Adrenal gland (tissue), 12 donors: Measurements from ENCODE around the gene SLC2A9. TPM values are rescaled to one million over a fixed set of nuclear protein-coding genes. Genes with fewer than 3 reads are reported as not detected.
"Not testable (repeated sequence)": the region's sequence is repeated elsewhere in the genome, so short reads cannot be mapped to it uniquely, and the experiment has no call there.

Experiments
- DNase-seq, 7 donors: peaks; one replicate each; pipeline ENCODE4 v3.0.0-alpha.2; 2019 to 2020
- H3K27ac ChIP-seq, 5 donors: fragments of 200-600 bp; sonication (generic) in 4 of 5; 1 replicate in 3 of 5; 2 replicates in 2 of 5; pipeline versions ENCODE4 v1.5.1 to v1.8.0; 2016 to 2020; ENCODE audit warnings: mild to moderate bottlenecking in 1 of 5
- H3K27me3 ChIP-seq: fragments of 200-600 bp; 2 replicates; pipeline ENCODE4 v1.8.0; 2021
- H3K36me3 ChIP-seq, 2 donors: fragments of 200-600 bp; replicated peaks in 1 of 2; 1 replicate in 1 of 2; 2 replicates in 1 of 2; pipeline versions ENCODE4 v1.5.1 to v1.8.0; 2018 to 2022
- H3K4me1 ChIP-seq, 2 donors: fragments of 200-600 bp; replicated peaks in 1 of 2; 1 replicate in 1 of 2; 2 replicates in 1 of 2; pipeline versions ENCODE4 v1.5.1 to v1.8.0; 2018 to 2021
- H3K4me3 ChIP-seq, 4 donors: fragments of 200-600 bp; sonication (generic) in 3 of 4; one replicate each; pipeline ENCODE4 v1.5.1; 2016 to 2018
- H3K9me3 ChIP-seq, 3 donors: fragments of 200-600 bp; sonication (generic) in 1 of 3; replicated peaks in 1 of 3; 1 replicate in 2 of 3; 2 replicates in 1 of 3; pipeline versions ENCODE4 v1.5.1 to v1.8.0; 2016 to 2021
- CTCF ChIP-seq, 6 experiments: fragments of 450-650 bp in 4 of 6; fragments of 200-600 bp in 2 of 6; sonication (generic) in 1 of 6; IDR thresholded peaks; 1 replicate in 5 of 6; 2 replicates in 1 of 6; pipeline versions ENCODE4 v1.5.1 to v1.8.0; 2016 to 2021; ENCODE audit warnings: antibody characterized with exemption in 6 of 6, mild to moderate bottlenecking in 2 of 6, moderate library complexity in 1 of 6
- POLR2A ChIP-seq, 2 donors: fragments of 450-650 bp; IDR thresholded peaks; one replicate each; pipeline ENCODE4 v1.6.1; 2017; ENCODE audit warnings: antibody characterized with exemption in 2 of 2, mild to moderate bottlenecking in 2 of 2, moderate library complexity in 1 of 2
- WGBS, 4 donors: extraction: QIAGEN DNeasy Blood & Tissue Kit in 2 of 4; methylation state at CpG; one replicate each; pipeline versions ENCODE4 v1.1.5 to v1.1.7; 2013 to 2017; 5-methylcytosine and 5-hydroxymethylcytosine counted together
- intact Hi-C, 2 donors: fragments of 100-400 bp; cut with DNase I; formaldehyde crosslinking; loops; one replicate each; pipeline versions ENCODE4 v1.14.1 to v1.15.0; 2022 to 2023
- polyA plus RNA-seq, 3 donors: library from polyadenylated mRNA; stranded (reverse); fragments of 200-250 nt in 2 of 3; fragments of 350-450 nt in 1 of 3; fragmentation: Illumina TruSeq in 1 of 3; extraction: RNeasy Lipid Tissue Mini Kit (QIAGEN cat#74804) in 1 of 3; gene quantifications; one replicate each; pipeline ENCODE4 v1.2.3, GENCODE V29; 2013 to 2014
- total RNA-seq, 9 donors: library from RNA; depleted of rRNA in 4 of 9; stranded (reverse); fragments of >200 nt in 4 of 9; fragments of 120-200 nt in 1 of 9; fragmentation: NEBNext Ultra II Directional in 1 of 9; extraction: Animal tissue kit (Norgen Biotek cat#: 25700) in 1 of 9; gene quantifications; one replicate each; pipeline versions ENCODE4 v1.1.0 to v1.2.4, GENCODE V29; 2013 to 2023
- donor health status: healthy with polysubstance abuse.
- donor health status: Bipolar disorder and iron deficiency.
- donor health status: DM: yes; HTN: yes; CAD: no.
- donor health status: DM: no; HTN: no; CAD: no.
- donor health status: DM: no; HTN: no; CAD: no.
- donor health status: DM: yes; HTN: yes; CAD: no.

The SLC2A9 gene
- total and polyA plus RNA-seq, 12 donors = 1.8 to 16.6 (median 8.5) TPM

GRCh38 chr4:9903317-9903716 is 118.0 kb downstream of the SLC2A9 start:
- Histone ChIP-seq H3K27ac (no peak overlapping the region), H3K4me3 (no peak overlapping the region), H3K36me3 (no peaks in the 10 kb centered on the region), H3K9me3 (no peaks in the 10 kb centered on the region), H3K27me3 (no peaks in the 10 kb centered on the region), H3K4me1 (peaks cover 0 to 6% of the 10 kb centered on the region in 2 donors)
- DNase-seq = no peak
- TF ChIP-seq CTCF (IDR thresholded peaks at IDR 0.05) (no peak), POLR2A (IDR thresholded peaks at IDR 0.05) (no peak)
- WGBS, 4 donors = 86 to 93% (median 89%) methylated on average over 3 of the region's 3 CpGs
- intact Hi-C loops = loop anchor here in 1 of 2 donors (5.0 to 10.0 kb wide), 2 partner anchors 111 to 141 kb away; no protein-coding TSS in a partner anchor

GRCh38 chr4:9901257-9901656 is 120.0 kb downstream of the SLC2A9 start:
- intact Hi-C loops = loop anchor here in 1 of 2 donors (5.0 to 10.0 kb wide), 2 partner anchors 114 to 139 kb away; no protein-coding TSS in a partner anchor
- no peaks in the 10 kb centered on the region for H3K9me3 ChIP-seq
- DNase-seq = peak in 6 of 7 donors; percentile 29 to 67 (median 52)
- no peak overlapping the region for H3K4me3 ChIP-seq
- TF ChIP-seq CTCF (IDR thresholded peaks at IDR 0.05) (no peak), POLR2A (IDR thresholded peaks at IDR 0.05) (no peak)
- no peaks in the 10 kb centered on the region for H3K4me1 ChIP-seq
- H3K36me3 ChIP-seq = no peaks in the 10 kb centered on the region
- H3K27me3 ChIP-seq = no peaks in the 10 kb centered on the region
- 36 to 41% (median 38%) methylated on average over 3 of the region's 3 CpGs for WGBS, 4 donors
- no peak overlapping the region for H3K27ac ChIP-seq

- H3K4me3 ChIP-seq, H3K27me3 ChIP-seq, H3K4me1 ChIP-seq, H3K36me3 ChIP-seq, DNase-seq, H3K27ac ChIP-seq, H3K9me3 ChIP-seq: not testable (repeated sequence)
- intact Hi-C loops = loop anchor here in 1 of 2 donors (5.0 to 10.0 kb wide), 2 partner anchors 114 to 138 kb away; no protein-coding TSS in a partner anchor
- WGBS, 4 donors = 58 to 87% (median 64%) methylated on average over 4 of the region's 4 CpGs
Observed at GRCh38 chr4:9900633-9901032, 120.7 kb downstream of the SLC2A9 start.

- no peaks in the 10 kb centered on the region for H3K9me3 ChIP-seq
- H3K4me1 ChIP-seq = no peaks in the 10 kb centered on the region
- TF ChIP-seq POLR2A (IDR thresholded peaks at IDR 0.05) = no peak
- no peak for TF ChIP-seq CTCF (IDR thresholded peaks at IDR 0.05)
- intact Hi-C loops = loop anchor here (5.0 to 10.0 kb wide), 3 partner anchors 115 to 137 kb away; no protein-coding TSS in a partner anchor
- no peak overlapping the region for H3K27ac ChIP-seq
- H3K4me3 ChIP-seq = no peak overlapping the region
- 70 to 77% (median 76%) methylated on average over 5 of the region's 5 CpGs for WGBS, 4 donors
- no peaks in the 10 kb centered on the region for H3K36me3 ChIP-seq
- DNase-seq = no peak
- no peaks in the 10 kb centered on the region for H3K27me3 ChIP-seq
Observed at GRCh38 chr4:9899306-9900055, 121.8 kb downstream of the SLC2A9 start.
